Right lobe of liver (tissue), 4 donors: ENCODE data around the gene RAB1B.

Experiments
- POLR2A ChIP-seq: fragments of 450-650 bp; IDR thresholded peaks from one replicate; pipeline ENCODE4 v1.6.1; 2017; ENCODE audit warnings: antibody characterized with exemption, mild to moderate bottlenecking
- TF ChIP-seq, protein P1 (sequence below), 4 donors: fragments of 200-600 bp in 3 of 4; fragments of 450-650 bp in 1 of 4; IDR thresholded peaks; one replicate each; pipeline versions ENCODE4 v1.5.1 to v1.8.0; 2016 to 2022; ENCODE audit warnings: antibody characterized with exemption in 4 of 4, mild to moderate bottlenecking in 2 of 4
- donor health status: DM: no; HTN: no; CAD: no.
- donor health status: DM: no; HTN: no; CAD: no.
- donor health status: DM: no; HTN: yes; CAD: no.

DNA sequence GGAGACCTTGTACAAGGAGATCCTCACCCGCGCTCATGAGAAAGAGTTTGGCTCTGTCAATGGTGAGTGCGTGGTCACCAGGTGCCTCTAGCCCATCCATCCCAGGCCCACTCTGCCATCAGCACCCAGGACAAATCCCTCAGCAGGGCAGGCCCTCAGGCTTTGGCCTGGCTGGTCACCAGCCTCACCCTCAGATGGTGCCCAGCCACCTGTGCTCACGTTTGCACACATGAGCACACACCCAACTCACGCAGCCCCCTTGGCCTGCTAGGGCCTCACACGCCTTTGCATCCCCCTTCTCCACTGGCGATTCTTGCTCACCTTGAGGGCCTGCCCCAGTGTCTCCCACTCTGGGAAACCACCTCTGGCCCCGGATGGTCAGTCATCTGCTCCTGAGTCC is 4.1 kb upstream of the RAB1B start:
- TF ChIP-seq, protein P1, sequence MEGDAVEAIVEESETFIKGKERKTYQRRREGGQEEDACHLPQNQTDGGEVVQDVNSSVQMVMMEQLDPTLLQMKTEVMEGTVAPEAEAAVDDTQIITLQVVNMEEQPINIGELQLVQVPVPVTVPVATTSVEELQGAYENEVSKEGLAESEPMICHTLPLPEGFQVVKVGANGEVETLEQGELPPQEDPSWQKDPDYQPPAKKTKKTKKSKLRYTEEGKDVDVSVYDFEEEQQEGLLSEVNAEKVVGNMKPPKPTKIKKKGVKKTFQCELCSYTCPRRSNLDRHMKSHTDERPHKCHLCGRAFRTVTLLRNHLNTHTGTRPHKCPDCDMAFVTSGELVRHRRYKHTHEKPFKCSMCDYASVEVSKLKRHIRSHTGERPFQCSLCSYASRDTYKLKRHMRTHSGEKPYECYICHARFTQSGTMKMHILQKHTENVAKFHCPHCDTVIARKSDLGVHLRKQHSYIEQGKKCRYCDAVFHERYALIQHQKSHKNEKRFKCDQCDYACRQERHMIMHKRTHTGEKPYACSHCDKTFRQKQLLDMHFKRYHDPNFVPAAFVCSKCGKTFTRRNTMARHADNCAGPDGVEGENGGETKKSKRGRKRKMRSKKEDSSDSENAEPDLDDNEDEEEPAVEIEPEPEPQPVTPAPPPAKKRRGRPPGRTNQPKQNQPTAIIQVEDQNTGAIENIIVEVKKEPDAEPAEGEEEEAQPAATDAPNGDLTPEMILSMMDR (IDR thresholded peaks at IDR 0.05) = no peak
- no peak for TF ChIP-seq POLR2A
